ENCODE measurements around the gene EML3. TPM values are rescaled to one million over a fixed set of nuclear protein-coding genes. Genes with fewer than 3 reads are reported as not detected.

Gene EML3
- total and polyA plus RNA-seq, 4 donors: 10.5 to 46.3 (median 30.3) TPM

- Histone ChIP-seq H3K36me3 (ENCODE audit: control insufficient read depth, insufficient read depth, low read length) (peaks cover 37% of the 10 kb centered on the region), H3K27me3 (ENCODE audit: control insufficient read depth, insufficient read depth, low read length) (no peaks in the 10 kb centered on the region), H3K27ac (ENCODE audit: low read depth, low read length) (no peak overlapping the region), H3K4me3 (ENCODE audit: low read depth, low read length) (no peak overlapping the region), H3K4me1 (ENCODE audit: control insufficient read depth, insufficient read depth, low read length) (peaks cover 23% of the 10 kb centered on the region), H3K9me3 (ENCODE audit: control insufficient read depth, insufficient read depth, low read length) (no peaks in the 10 kb centered on the region)
- DNase-seq (ENCODE audit: low read depth in 4 of 6, low spot score in 6 of 6): no peak
- WGBS (ENCODE audit: insufficient coverage): 61% methylated on average over 4 of the region's 4 CpGs
These were observed 4.9 kb downstream of the EML3 start for GRCh38 chr11:62607714-62608113.

GRCh38 chr11:62605902-62606301 is 6.7 kb downstream of the EML3 start:
- peaks cover 18% of the 10 kb centered on the region for H3K4me1 ChIP-seq (ENCODE audit: control insufficient read depth, insufficient read depth, low read length)
- WGBS (ENCODE audit: insufficient coverage): 94% methylated on average over 14 of the region's 15 CpGs
- no peak overlapping the region for H3K27ac ChIP-seq (ENCODE audit: low read depth, low read length)
- H3K27me3 ChIP-seq (ENCODE audit: control insufficient read depth, insufficient read depth, low read length): no peaks in the 10 kb centered on the region
- DNase-seq (ENCODE audit: low read depth in 4 of 6, low spot score in 6 of 6): no peak
- H3K36me3 ChIP-seq (ENCODE audit: control insufficient read depth, insufficient read depth, low read length): peaks cover 32% of the 10 kb centered on the region
- H3K9me3 ChIP-seq (ENCODE audit: control insufficient read depth, insufficient read depth, low read length): no peaks in the 10 kb centered on the region
- no peak overlapping the region for H3K4me3 ChIP-seq (ENCODE audit: low read depth, low read length)

DNA sequence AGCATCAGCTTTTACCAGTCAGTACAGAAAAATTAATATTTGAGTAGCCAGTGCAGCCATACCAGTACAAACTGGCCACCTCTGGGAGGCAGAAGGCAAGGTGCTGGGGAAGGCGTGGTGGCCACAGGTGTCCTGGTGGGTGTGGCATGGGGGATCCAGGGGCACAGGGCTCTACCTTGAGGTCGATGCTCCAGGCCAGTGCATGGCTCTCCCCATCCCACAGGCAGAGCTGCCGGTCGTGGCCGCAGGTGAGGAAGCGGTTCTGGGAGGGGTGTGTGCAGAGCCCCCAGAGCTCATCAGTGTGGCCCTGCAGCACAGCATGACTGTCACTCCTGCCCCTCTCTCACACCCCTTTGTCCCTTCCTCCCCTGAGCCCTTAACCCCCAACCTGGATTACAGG is 7.1 kb downstream of the EML3 start:
- 93% methylated on average over 2 of the region's 6 CpGs for WGBS (ENCODE audit: insufficient coverage)
- Histone ChIP-seq H3K27me3 (ENCODE audit: control insufficient read depth, insufficient read depth, low read length) (no peaks in the 10 kb centered on the region), H3K4me1 (ENCODE audit: control insufficient read depth, insufficient read depth, low read length) (peaks cover 15% of the 10 kb centered on the region), H3K9me3 (ENCODE audit: control insufficient read depth, insufficient read depth, low read length) (no peaks in the 10 kb centered on the region), H3K27ac (ENCODE audit: low read depth, low read length) (no peak overlapping the region), H3K36me3 (ENCODE audit: control insufficient read depth, insufficient read depth, low read length) (peaks cover 29% of the 10 kb centered on the region), H3K4me3 (ENCODE audit: low read depth, low read length) (no peak overlapping the region)
- DNase-seq (ENCODE audit: low read depth in 4 of 6, low spot score in 6 of 6): no peak

DNA sequence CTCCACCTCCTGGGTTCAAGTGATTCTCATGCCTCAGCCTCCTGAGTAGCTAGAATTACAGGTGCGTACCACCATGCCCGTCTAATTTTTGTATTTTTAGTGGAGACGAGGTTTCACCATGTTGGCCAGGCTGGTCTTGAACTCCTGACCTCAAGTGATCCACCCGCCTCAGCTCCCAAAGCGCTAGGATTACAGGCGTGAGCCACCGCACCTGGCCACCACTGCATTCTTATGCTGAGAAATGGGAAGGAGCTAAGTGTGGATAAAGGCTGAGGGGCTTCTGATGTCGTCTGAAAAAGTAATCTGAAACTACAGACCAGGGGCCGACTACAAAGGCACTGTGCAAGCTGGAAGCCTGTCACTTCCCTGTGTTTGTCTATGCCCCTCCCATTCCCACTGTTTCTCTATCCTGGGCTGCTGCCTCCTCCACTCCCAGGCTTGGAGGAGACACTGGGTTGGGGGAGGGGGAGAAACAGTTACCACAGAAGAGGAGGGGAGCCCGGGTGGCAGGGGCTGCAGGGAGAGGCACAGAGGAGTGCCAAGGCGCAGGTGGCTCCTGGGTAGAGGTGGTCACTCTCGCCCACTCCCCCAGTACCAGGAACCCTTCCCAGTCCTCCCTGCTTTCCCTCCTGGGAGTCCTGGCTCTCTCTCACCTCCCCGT is 8.0 kb downstream of the EML3 start:
- no peak overlapping the region for H3K27ac ChIP-seq (ENCODE audit: low read depth, low read length)
- no peaks in the 10 kb centered on the region for H3K27me3 ChIP-seq (ENCODE audit: control insufficient read depth, insufficient read depth, low read length)
- peaks cover 30% of the 10 kb centered on the region for H3K36me3 ChIP-seq (ENCODE audit: control insufficient read depth, insufficient read depth, low read length)
- H3K4me3 ChIP-seq (ENCODE audit: low read depth, low read length): no peak overlapping the region
- no peaks in the 10 kb centered on the region for H3K9me3 ChIP-seq (ENCODE audit: control insufficient read depth, insufficient read depth, low read length)
- DNase-seq (ENCODE audit: low read depth in 4 of 6, low spot score in 6 of 6): no peak
- peaks cover 20% of the 10 kb centered on the region for H3K4me1 ChIP-seq (ENCODE audit: control insufficient read depth, insufficient read depth, low read length)
- 91% methylated on average over 4 of the region's 13 CpGs for WGBS (ENCODE audit: insufficient coverage)

- Histone ChIP-seq H3K36me3 (ENCODE audit: control insufficient read depth, insufficient read depth, low read length) (peaks cover 31% of the 10 kb centered on the region), H3K27me3 (ENCODE audit: control insufficient read depth, insufficient read depth, low read length) (no peaks in the 10 kb centered on the region), H3K9me3 (ENCODE audit: control insufficient read depth, insufficient read depth, low read length) (no peaks in the 10 kb centered on the region), H3K27ac (ENCODE audit: low read depth, low read length) (no peak overlapping the region), H3K4me3 (ENCODE audit: low read depth, low read length) (no peak overlapping the region), H3K4me1 (ENCODE audit: control insufficient read depth, insufficient read depth, low read length) (peaks cover 28% of the 10 kb centered on the region)
- DNase-seq (ENCODE audit: low read depth in 4 of 6, low spot score in 6 of 6): no peak
- 91% methylated on average over 4 of the region's 8 CpGs for WGBS (ENCODE audit: insufficient coverage)
These were observed 8.7 kb downstream of the EML3 start for GRCh38 chr11:62603776-62604299.

DNA sequence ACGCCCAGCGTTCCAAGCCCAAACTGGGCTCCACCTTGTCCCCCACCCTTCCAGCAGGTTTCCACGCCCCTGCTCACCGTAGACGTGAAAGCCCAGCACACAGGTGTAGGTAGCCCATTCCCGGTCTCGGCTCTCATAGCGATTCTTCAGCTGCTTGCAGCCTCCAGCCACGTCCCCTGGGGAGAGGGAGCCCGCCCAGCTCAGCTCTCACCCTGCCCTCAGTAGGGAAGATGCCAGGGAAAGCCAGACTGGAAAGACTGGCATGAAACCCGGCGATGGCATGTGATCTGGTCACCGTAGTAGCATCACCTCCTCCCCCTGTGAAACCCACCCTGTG is 9.5 kb downstream of the EML3 start:
- peak overlapping the region; percentile 70 for H3K4me3 ChIP-seq (ENCODE audit: low read depth, low read length)
- H3K36me3 ChIP-seq (ENCODE audit: control insufficient read depth, insufficient read depth, low read length): peaks cover 30% of the 10 kb centered on the region
- H3K27ac ChIP-seq (ENCODE audit: low read depth, low read length): peak overlapping the region; percentile 91
- H3K27me3 ChIP-seq (ENCODE audit: control insufficient read depth, insufficient read depth, low read length): no peaks in the 10 kb centered on the region
- WGBS (ENCODE audit: insufficient coverage): 38% methylated on average over 12 of the region's 13 CpGs
- H3K4me1 ChIP-seq (ENCODE audit: control insufficient read depth, insufficient read depth, low read length): peaks cover 28% of the 10 kb centered on the region
- no peaks in the 10 kb centered on the region for H3K9me3 ChIP-seq (ENCODE audit: control insufficient read depth, insufficient read depth, low read length)
- DNase-seq (ENCODE audit: low read depth in 4 of 6, low spot score in 6 of 6): no peak

- peaks cover 28% of the 10 kb centered on the region for H3K4me1 ChIP-seq (ENCODE audit: control insufficient read depth, insufficient read depth, low read length)
- H3K36me3 ChIP-seq (ENCODE audit: control insufficient read depth, insufficient read depth, low read length): peaks cover 36% of the 10 kb centered on the region
- no peaks in the 10 kb centered on the region for H3K27me3 ChIP-seq (ENCODE audit: control insufficient read depth, insufficient read depth, low read length)
- peak overlapping the region; percentile 91 for H3K27ac ChIP-seq (ENCODE audit: low read depth, low read length)
- no peaks in the 10 kb centered on the region for H3K9me3 ChIP-seq (ENCODE audit: control insufficient read depth, insufficient read depth, low read length)
- under 1% methylated on average over 95 of the region's 96 CpGs for WGBS (ENCODE audit: insufficient coverage)
- peak overlapping the region; percentile 70 for H3K4me3 ChIP-seq (ENCODE audit: low read depth, low read length)
- peak in 2 of 6 donors; percentile 87 to 88 for DNase-seq (ENCODE audit: low read depth in 4 of 6, low spot score in 6 of 6)
These were observed 10.2 kb downstream of the EML3 start for GRCh38 chr11:62602141-62603071.

GRCh38 chr11:62601372-62602140 is 11.0 kb downstream of the EML3 start, which contains the start of gene MTA2:
TSS of gene MTA2 (minus strand) at chr11:62601865. CDS start at chr11:62601450, 415 bp downstream.
- WGBS (ENCODE audit: insufficient coverage): under 1% methylated on average over 83 of the region's 83 CpGs

DNA sequence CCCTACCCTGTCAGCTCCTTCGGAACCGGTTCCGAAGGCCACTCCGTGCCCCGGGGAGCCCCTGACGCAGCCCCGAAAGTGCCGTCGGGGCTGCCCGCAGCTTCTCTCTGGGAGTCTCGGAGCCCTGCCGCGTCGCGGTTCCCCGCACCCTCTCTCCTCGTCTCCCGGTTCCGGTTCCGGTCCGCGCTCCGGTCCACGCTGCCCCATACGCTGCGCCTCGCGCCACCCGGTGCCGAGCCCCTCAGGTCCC is 11.5 kb downstream of the EML3 start:
- Histone ChIP-seq H3K27ac (ENCODE audit: low read depth, low read length) (peak overlapping the region; percentile 91), H3K9me3 (ENCODE audit: control insufficient read depth, insufficient read depth, low read length) (no peaks in the 10 kb centered on the region), H3K4me3 (ENCODE audit: low read depth, low read length) (peak overlapping the region; percentile 70), H3K27me3 (ENCODE audit: control insufficient read depth, insufficient read depth, low read length) (no peaks in the 10 kb centered on the region), H3K36me3 (ENCODE audit: control insufficient read depth, insufficient read depth, low read length) (peaks cover 42% of the 10 kb centered on the region), H3K4me1 (ENCODE audit: control insufficient read depth, insufficient read depth, low read length) (peaks cover 28% of the 10 kb centered on the region)
- DNase-seq (ENCODE audit: low read depth in 4 of 6, low spot score in 6 of 6): no peak
- 0% methylated on average over 30 of the region's 30 CpGs for WGBS (ENCODE audit: insufficient coverage)

More at GRCh38 chr11:62601372-62602140, 11.0 kb downstream of the EML3 start, which contains the start of gene MTA2:
- Histone ChIP-seq H3K4me1 (ENCODE audit: control insufficient read depth, insufficient read depth, low read length) (peaks cover 28% of the 10 kb centered on the region), H3K36me3 (ENCODE audit: control insufficient read depth, insufficient read depth, low read length) (peaks cover 37% of the 10 kb centered on the region), H3K27ac (ENCODE audit: low read depth, low read length) (peak within 1 kb of the TSS; percentile 91), H3K27me3 (ENCODE audit: control insufficient read depth, insufficient read depth, low read length) (no peaks in the 10 kb centered on the region), H3K9me3 (ENCODE audit: control insufficient read depth, insufficient read depth, low read length) (no peaks in the 10 kb centered on the region), H3K4me3 (ENCODE audit: low read depth, low read length) (peak within 1 kb of the TSS; percentile 70)
- peak; percentile 95 to 99 (median 98) for DNase-seq (ENCODE audit: low read depth in 4 of 6, low spot score in 6 of 6)

All from spinal cord (tissue), 10 donors.